Activated naive CD4-positive, alpha-beta T cell treated with anti-CD3 and anti-CD28 coated beads for 36 hours (primary cell): ENCODE results near the gene KCNK3. TPM values are rescaled to one million over a fixed set of nuclear protein-coding genes. Genes with fewer than 3 reads are reported as not detected.

Source experiments
- CTCF ChIA-PET: fragments of 350-600 bp; sonication (Branson Sonifier 250); formaldehyde crosslinking; loops from one replicate; lab custom pipeline; 2021; ENCODE audit warnings: antibody characterized with exemption; lab: Charles Lee
- DNase-seq: peaks from one replicate; pipeline ENCODE4 v3.0.0-alpha.2; 2020
- H3K27ac Mint-ChIP-seq: one replicate; pipeline ENCODE4 v1.8.0; 2021; ENCODE audit warnings: mild to moderate bottlenecking, mixed read lengths
- H3K27me3 Mint-ChIP-seq: one replicate; pipeline ENCODE4 v1.8.0; 2021; ENCODE audit warnings: low read depth, mixed read lengths
- H3K36me3 Mint-ChIP-seq: one replicate; pipeline ENCODE4 v1.8.0; 2021; ENCODE audit warnings: low read depth, mixed read lengths
- H3K4me1 Mint-ChIP-seq: one replicate; pipeline ENCODE4 v1.8.0; 2021; ENCODE audit warnings: low read depth, mixed read lengths
- H3K4me3 Mint-ChIP-seq: one replicate; pipeline ENCODE4 v1.8.0; 2021; ENCODE audit warnings: mild to moderate bottlenecking, moderate library complexity, mixed read lengths
- H3K9me3 Mint-ChIP-seq: one replicate; pipeline ENCODE4 v1.8.0; 2021; ENCODE audit warnings: mixed read lengths
- intact Hi-C: fragments of 100-400 bp; cut with micrococcal nuclease; formaldehyde crosslinking; loops from one replicate; pipeline ENCODE4 v1.15.1; 2023
- total RNA-seq, 2 experiments: library from RNA; stranded (reverse); gene quantifications; one replicate each; pipeline ENCODE4 v1.2.3, GENCODE V29; 2021

Gene KCNK3
- total RNA-seq, 2 experiments from 2014 or later: not detected

GRCh38 chr2:26712486-26713465, 20.3 kb downstream of the KCNK3 start:
- Mint-ChIP-seq H3K27me3 (no peaks in the 10 kb centered on the region), H3K9me3 (no peaks in the 10 kb centered on the region), H3K4me1 (no peaks in the 10 kb centered on the region), H3K4me3 (no peak overlapping the region), H3K27ac (no peak overlapping the region), H3K36me3 (no peaks in the 10 kb centered on the region)
- CTCF ChIA-PET: no interaction called here
- DNase-seq: no peak
- intact Hi-C loops: no loop called here

- Mint-ChIP-seq H3K27me3 (no peaks in the 10 kb centered on the region), H3K27ac (no peak overlapping the region), H3K36me3 (no peaks in the 10 kb centered on the region), H3K9me3 (no peaks in the 10 kb centered on the region), H3K4me3 (no peak overlapping the region), H3K4me1 (no peaks in the 10 kb centered on the region)
- DNase-seq: no peak
- CTCF ChIA-PET: interaction anchor here (1.0 kb wide), 1 partner anchor 32 kb away, joined by 3 read pairs; no protein-coding TSS in a partner anchor
- intact Hi-C loops: no loop called here
Observed at GRCh38 chr2:26715528-26716270, 23.2 kb downstream of the KCNK3 start.

DNA sequence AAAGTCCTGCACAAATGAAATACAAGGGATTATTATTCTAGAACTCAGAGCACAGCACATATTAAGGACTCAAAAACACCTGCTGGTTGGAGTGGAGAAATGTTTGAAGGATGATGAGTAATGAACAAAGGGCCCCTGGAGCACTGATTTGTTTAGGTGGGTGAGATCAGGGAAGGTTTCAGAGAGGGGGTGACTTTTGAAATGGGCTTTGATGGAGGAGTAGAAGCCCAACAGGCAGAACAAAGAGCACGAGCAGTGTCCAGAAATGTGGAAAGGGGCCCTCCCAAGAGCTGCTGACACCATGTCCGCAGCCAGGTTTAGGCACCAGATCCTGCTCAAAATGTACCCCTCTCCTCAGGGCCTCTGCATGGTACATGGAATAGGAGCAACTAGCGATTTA, 23.8 kb downstream of the KCNK3 start:
- Mint-ChIP-seq H3K9me3 (no peaks in the 10 kb centered on the region), H3K4me3 (no peak overlapping the region), H3K27me3 (no peaks in the 10 kb centered on the region), H3K27ac (no peak overlapping the region), H3K36me3 (no peaks in the 10 kb centered on the region), H3K4me1 (no peaks in the 10 kb centered on the region)
- intact Hi-C loops: no loop called here
- DNase-seq: no peak
- CTCF ChIA-PET: no interaction called here

GRCh38 chr2:26716769-26717168, 24.2 kb downstream of the KCNK3 start:
- Mint-ChIP-seq H3K4me3 (no peak overlapping the region), H3K27ac (no peak overlapping the region), H3K4me1 (no peaks in the 10 kb centered on the region), H3K36me3 (no peaks in the 10 kb centered on the region), H3K27me3 (no peaks in the 10 kb centered on the region), H3K9me3 (no peaks in the 10 kb centered on the region)
- CTCF ChIA-PET: no interaction called here
- no peak for DNase-seq
- intact Hi-C loops: no loop called here

- Mint-ChIP-seq H3K36me3 (no peaks in the 10 kb centered on the region), H3K9me3 (no peaks in the 10 kb centered on the region), H3K27ac (no peak overlapping the region), H3K27me3 (no peaks in the 10 kb centered on the region), H3K4me1 (no peaks in the 10 kb centered on the region), H3K4me3 (no peak overlapping the region)
- CTCF ChIA-PET: no interaction called here
- no peak for DNase-seq
- intact Hi-C loops: no loop called here
Observed at GRCh38 chr2:26717362-26717761, 24.8 kb downstream of the KCNK3 start.

GRCh38 chr2:26718949-26719686, 26.6 kb downstream of the KCNK3 start:
- H3K27ac Mint-ChIP-seq: no peak overlapping the region
- no peaks in the 10 kb centered on the region for H3K27me3 Mint-ChIP-seq
- CTCF ChIA-PET: no interaction called here
- H3K4me3 Mint-ChIP-seq: no peak overlapping the region
- no peaks in the 10 kb centered on the region for H3K36me3 Mint-ChIP-seq
- intact Hi-C loops: no loop called here
- no peaks in the 10 kb centered on the region for H3K9me3 Mint-ChIP-seq
- no peak for DNase-seq
- H3K4me1 Mint-ChIP-seq: no peaks in the 10 kb centered on the region

DNA sequence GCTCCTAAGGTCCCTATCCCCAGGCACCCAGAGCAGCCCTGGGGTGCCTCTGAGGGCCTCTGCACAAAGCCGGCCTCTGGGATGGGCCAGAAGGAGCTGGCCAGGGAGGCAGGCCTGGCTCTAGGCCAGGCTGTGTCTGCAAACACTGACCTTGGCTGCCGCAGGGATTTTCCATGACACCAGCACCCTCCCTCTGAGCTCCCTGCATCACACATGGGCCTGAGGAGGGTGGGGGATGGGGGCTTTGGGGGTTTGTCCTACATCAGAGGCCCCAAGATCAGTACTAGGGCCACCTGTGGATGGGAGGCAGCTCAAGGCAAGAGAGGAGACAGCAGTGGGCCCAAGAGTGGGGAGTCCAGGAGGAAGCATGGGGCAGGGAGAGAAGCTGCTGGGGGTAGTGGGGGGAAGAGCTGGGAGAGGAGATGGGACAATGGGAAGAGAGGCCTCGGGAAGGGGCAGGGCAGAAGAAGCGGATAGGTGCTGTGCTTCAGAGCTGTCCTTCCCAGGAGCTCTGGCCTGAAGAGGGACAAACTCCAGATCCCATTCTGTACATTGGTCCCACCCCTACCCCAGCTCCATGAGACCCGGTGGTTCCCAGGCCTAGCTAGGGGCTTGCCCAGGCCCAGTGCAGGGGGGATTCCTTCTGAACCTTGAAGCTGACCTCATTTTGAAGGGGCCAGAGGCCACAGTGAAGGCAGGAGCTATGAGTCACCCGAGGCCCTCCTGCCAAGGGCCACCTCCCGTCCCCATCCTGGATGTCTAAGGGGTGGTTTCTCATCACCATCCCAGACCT, 28.0 kb downstream of the KCNK3 start:
- Mint-ChIP-seq H3K4me1 (no peaks in the 10 kb centered on the region), H3K27me3 (no peaks in the 10 kb centered on the region), H3K4me3 (no peak overlapping the region), H3K27ac (no peak overlapping the region), H3K36me3 (no peaks in the 10 kb centered on the region), H3K9me3 (no peaks in the 10 kb centered on the region)
- intact Hi-C loops: no loop called here
- DNase-seq: no peak
- CTCF ChIA-PET: no interaction called here

DNA sequence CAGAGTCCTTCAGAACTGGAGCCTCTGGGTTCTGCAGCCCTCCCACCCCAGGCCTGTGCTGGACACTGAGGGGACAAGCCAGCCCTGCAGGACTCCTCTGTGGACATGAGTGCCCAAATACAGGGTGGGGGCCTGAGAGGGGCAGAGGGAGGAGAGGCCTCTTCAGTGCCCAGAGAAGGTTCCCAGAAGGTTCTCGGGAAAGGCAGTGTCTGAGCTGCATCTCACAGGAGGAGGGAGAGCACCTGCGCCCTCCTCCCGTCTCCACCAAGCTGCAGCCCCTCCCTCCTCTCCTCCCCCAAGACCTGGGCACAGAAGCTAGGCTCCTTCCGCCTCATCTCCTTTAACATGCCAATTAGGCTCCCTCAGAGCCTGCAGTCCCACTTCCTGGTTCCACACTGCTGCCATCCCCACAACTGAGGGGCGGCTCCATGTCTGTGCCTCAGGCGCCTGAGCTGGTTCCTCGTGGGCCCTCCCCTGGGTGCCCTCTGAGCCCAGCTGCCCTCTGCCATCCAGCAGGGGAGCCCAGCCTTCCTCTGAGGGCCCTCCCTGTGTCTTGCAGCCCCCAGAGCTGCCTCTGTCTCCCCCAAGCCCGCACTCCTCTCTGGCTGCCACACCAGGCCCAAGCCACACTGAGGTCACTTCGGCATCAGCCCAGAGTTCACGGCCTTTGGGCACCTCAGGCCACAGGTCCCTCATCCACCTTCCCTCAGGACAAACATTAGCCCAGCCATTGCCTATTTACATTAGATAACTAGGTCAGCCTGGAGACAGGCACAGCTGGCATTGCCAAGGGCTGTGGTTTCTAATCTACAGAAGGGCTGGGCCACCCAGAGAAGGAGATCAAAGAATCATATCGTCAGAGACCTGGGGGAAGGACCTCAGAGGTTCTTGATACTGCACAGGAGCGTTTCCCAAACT, 28.9 kb downstream of the KCNK3 start:
- no peak overlapping the region for H3K27ac Mint-ChIP-seq
- DNase-seq: no peak
- H3K4me3 Mint-ChIP-seq: no peak overlapping the region
- intact Hi-C loops: no loop called here
- H3K27me3 Mint-ChIP-seq: peaks cover 4% of the 10 kb centered on the region
- no peaks in the 10 kb centered on the region for H3K4me1 Mint-ChIP-seq
- no peaks in the 10 kb centered on the region for H3K9me3 Mint-ChIP-seq
- CTCF ChIA-PET: no interaction called here
- H3K36me3 Mint-ChIP-seq: no peaks in the 10 kb centered on the region

DNA sequence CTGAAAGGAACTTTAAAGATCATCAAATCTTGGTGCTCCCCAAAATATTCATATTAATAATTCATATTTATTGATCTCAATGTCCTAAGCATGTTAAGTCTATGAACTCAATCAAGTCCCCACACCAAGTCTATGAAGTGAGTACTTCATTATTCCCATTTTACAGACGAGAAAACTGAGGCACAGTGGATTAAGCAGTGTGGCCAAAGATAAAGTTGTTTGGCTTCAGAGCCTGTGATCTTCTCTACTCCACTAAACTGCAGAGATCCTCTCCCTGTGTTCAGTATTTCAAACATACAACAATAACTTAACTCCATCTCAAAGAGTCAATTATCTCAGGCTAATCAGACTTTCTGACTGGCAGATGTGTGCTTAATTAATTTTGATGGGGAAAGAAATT, 29.8 kb downstream of the KCNK3 start:
- no peak overlapping the region for H3K4me3 Mint-ChIP-seq
- no peak overlapping the region for H3K27ac Mint-ChIP-seq
- no peak for DNase-seq
- CTCF ChIA-PET: no interaction called here
- H3K9me3 Mint-ChIP-seq: no peaks in the 10 kb centered on the region
- no peaks in the 10 kb centered on the region for H3K4me1 Mint-ChIP-seq
- peaks cover 7% of the 10 kb centered on the region for H3K27me3 Mint-ChIP-seq
- intact Hi-C loops: no loop called here
- no peaks in the 10 kb centered on the region for H3K36me3 Mint-ChIP-seq

GRCh38 chr2:26722911-26723310, 30.4 kb downstream of the KCNK3 start:
- Mint-ChIP-seq H3K9me3 (no peaks in the 10 kb centered on the region), H3K4me1 (no peaks in the 10 kb centered on the region), H3K36me3 (no peaks in the 10 kb centered on the region), H3K27ac (no peak overlapping the region), H3K27me3 (peaks cover 7% of the 10 kb centered on the region), H3K4me3 (no peak overlapping the region)
- intact Hi-C loops: no loop called here
- DNase-seq: no peak
- CTCF ChIA-PET: no interaction called here

GRCh38 chr2:26723475-26723874, 31.0 kb downstream of the KCNK3 start:
- Mint-ChIP-seq H3K27me3 (peaks cover 7% of the 10 kb centered on the region), H3K27ac (no peak overlapping the region), H3K36me3 (no peaks in the 10 kb centered on the region), H3K9me3 (no peaks in the 10 kb centered on the region), H3K4me3 (no peak overlapping the region), H3K4me1 (no peaks in the 10 kb centered on the region)
- no peak for DNase-seq
- CTCF ChIA-PET: no interaction called here
- intact Hi-C loops: no loop called here
